Measurements from ENCODE around the gene OR4A47. TPM values are rescaled to one million over a fixed set of nuclear protein-coding genes. Genes with fewer than 3 reads are reported as not detected.
"Not testable (repeated sequence)": the region's sequence is repeated elsewhere in the genome, so short reads cannot be mapped to it uniquely, and the experiment has no call there.

The OR4A47 gene
- total RNA-seq, result not detected

GRCh38 chr11:48488493-48488892 lies at the start of gene OR4A47:
TSS of gene OR4A47 (plus strand) at chr11:48488793. CDS start at chr11:48488793, 0 bp downstream.
- H3K36me3 ChIP-seq; H3K27ac ChIP-seq; DNase-seq (ENCODE audit: low spot score in 2 of 2); H3K27me3 ChIP-seq; H3K4me1 ChIP-seq; intact Hi-C loops (cut with DNase I; ENCODE audit: low total_unique reads); H3K9me3 ChIP-seq; H3K4me3 ChIP-seq: not testable (repeated sequence)

GRCh38 chr11:48455909-48456308 lies 32.7 kb upstream of the OR4A47 start:
- H3K4me3 ChIP-seq; intact Hi-C loops (cut with DNase I; ENCODE audit: low total_unique reads); DNase-seq (ENCODE audit: low spot score in 2 of 2); H3K9me3 ChIP-seq; H3K27ac ChIP-seq; H3K36me3 ChIP-seq; H3K4me1 ChIP-seq; H3K27me3 ChIP-seq: not testable (repeated sequence)

- intact Hi-C loops (cut with DNase I; ENCODE audit: low total_unique reads); H3K4me3 ChIP-seq; H3K36me3 ChIP-seq; H3K4me1 ChIP-seq; DNase-seq (ENCODE audit: low spot score in 2 of 2); H3K27ac ChIP-seq; H3K27me3 ChIP-seq: not testable (repeated sequence)
- H3K9me3 ChIP-seq, result peaks cover 7 to 29% of the 10 kb centered on the region in 2 donors
Observed at GRCh38 chr11:48473966-48474365, 14.6 kb upstream of the OR4A47 start.

- H3K27ac ChIP-seq; H3K27me3 ChIP-seq; H3K4me3 ChIP-seq; DNase-seq (ENCODE audit: low spot score in 2 of 2); H3K36me3 ChIP-seq; H3K4me1 ChIP-seq; intact Hi-C loops (cut with DNase I; ENCODE audit: low total_unique reads): not testable (repeated sequence)
- peaks cover 7 to 29% of the 10 kb centered on the region in 2 donors for H3K9me3 ChIP-seq
Observed at GRCh38 chr11:48474703-48475102, 13.9 kb upstream of the OR4A47 start.

- H3K27me3 ChIP-seq; intact Hi-C loops (cut with DNase I; ENCODE audit: low total_unique reads); H3K27ac ChIP-seq; H3K4me1 ChIP-seq; H3K4me3 ChIP-seq; H3K9me3 ChIP-seq; H3K36me3 ChIP-seq; DNase-seq (ENCODE audit: low spot score in 2 of 2): not testable (repeated sequence)
Observed at GRCh38 chr11:48506169-48506568, 17.6 kb downstream of the OR4A47 start.

GRCh38 chr11:48538991-48539390 lies 50.4 kb downstream of the OR4A47 start:
- intact Hi-C loops (cut with DNase I; ENCODE audit: low total_unique reads), result no loop called here
- no peak for DNase-seq (ENCODE audit: low spot score in 2 of 2)
- TF ChIP-seq POLR2A (IDR thresholded peaks at IDR 0.05), result no peak
- TF ChIP-seq POLR2AphosphoS5 (IDR thresholded peaks at IDR 0.05), result no peak
- no peak for TF ChIP-seq CTCF (IDR thresholded peaks at IDR 0.05)

More at GRCh38 chr11:48538991-48539390, 50.4 kb downstream of the OR4A47 start:
- peaks cover 0 to 4% of the 10 kb centered on the region in 2 donors for H3K9me3 ChIP-seq
- no peak overlapping the region for H3K4me3 ChIP-seq
- H3K4me1 ChIP-seq, result no peaks in the 10 kb centered on the region
- no peak overlapping the region for H3K27ac ChIP-seq
- H3K36me3 ChIP-seq, result no peaks in the 10 kb centered on the region
- no peaks in the 10 kb centered on the region for H3K27me3 ChIP-seq

Other genes with a start within 250 kb of the OR4A47 start
- gene OR4X2, start 243.7 kb upstream of the OR4A47 start, total RNA-seq, result not detected
- not detected for gene OR4X1, start 224.9 kb upstream of the OR4A47 start, total RNA-seq
- gene OR4S1, start 182.6 kb upstream of the OR4A47 start, total RNA-seq, result not detected
- not detected for gene OR4C3, start 163.9 kb upstream of the OR4A47 start, total RNA-seq
- not detected for gene OR4C5, start 122.3 kb upstream of the OR4A47 start, total RNA-seq